Ectodermal cell (in vitro differentiated cells): ENCODE data around the gene MPLKIP. TPM values are rescaled to one million over a fixed set of nuclear protein-coding genes. Genes with fewer than 3 reads are reported as not detected.
"Not testable (repeated sequence)": the region's sequence is repeated elsewhere in the genome, so short reads cannot be mapped to it uniquely, and the experiment has no call there.

Experiments
- H3K27ac ChIP-seq: 2 replicates; pipeline ENCODE4 v1.7.0; 2013; ENCODE audit warnings: mild to moderate bottlenecking, low read depth, low read length; ENCODE audit not compliant: insufficient read depth, poor library complexity, severe bottlenecking
- H3K27me3 ChIP-seq: 2 replicates; pipeline ENCODE4 v1.7.0; 2013; ENCODE audit warnings: mild to moderate bottlenecking, low read length; ENCODE audit not compliant: insufficient read depth, control insufficient read depth, poor library complexity, severe bottlenecking
- H3K36me3 ChIP-seq: one replicate; pipeline ENCODE4 v1.7.0; 2013; ENCODE audit warnings: low read length; ENCODE audit not compliant: control insufficient read depth, insufficient read depth
- H3K4me1 ChIP-seq: one replicate; pipeline ENCODE4 v1.7.0; 2013; ENCODE audit warnings: low read length; ENCODE audit not compliant: control insufficient read depth, insufficient read depth
- H3K4me3 ChIP-seq: 2 replicates; pipeline ENCODE4 v1.7.0; 2013; ENCODE audit warnings: low read depth, low read length, control low read depth; ENCODE audit not compliant: insufficient read depth
- H3K9me3 ChIP-seq: 2 replicates; pipeline ENCODE4 v1.7.0; 2013; ENCODE audit warnings: mild to moderate bottlenecking, low read length, moderate library complexity; ENCODE audit not compliant: control insufficient read depth
- WGBS, 2 experiments: methylation state at CpG; one replicate each; pipeline ENCODE4 v1.1.7; 2013; ENCODE audit warnings: missing lambda C conversion rate in 2 of 2; 5-methylcytosine and 5-hydroxymethylcytosine counted together
- polyA plus RNA-seq, 4 experiments: library from polyadenylated mRNA; stranded (reverse); fragments of 50-300 nt; gene quantifications; one replicate each; pipeline ENCODE4 v1.2.3, GENCODE V29; 2013

Gene MPLKIP
- 55.4 TPM for polyA plus RNA-seq (2013, experiment 1 of 4)
- 59.1 TPM for polyA plus RNA-seq (2013, experiment 2 of 4)
- 56.4 TPM for polyA plus RNA-seq (2013, experiment 3 of 4)
- polyA plus RNA-seq (2013, experiment 4 of 4): 55.2 TPM

- peak within 1 kb of the TSS; percentile 96 for H3K4me3 ChIP-seq
- 0 to 1% methylated on average over 75 of the region's 75 CpGs for WGBS, 2 experiments
- H3K36me3 ChIP-seq: no peaks in the 10 kb centered on the region
- no peaks in the 10 kb centered on the region for H3K9me3 ChIP-seq
- H3K27me3 ChIP-seq: peaks cover 14% of the 10 kb centered on the region
- peak within 1 kb of the TSS; percentile 82 for H3K27ac ChIP-seq
- H3K4me1 ChIP-seq: peaks cover 5% of the 10 kb centered on the region
Observed at GRCh38 chr7:40134428-40135316, at the start of gene MPLKIP, which contains the start of gene SUGCT. TSS of gene MPLKIP (minus strand) at chr7:40134622. CDS start at chr7:40134567, 55 bp downstream. TSS of gene SUGCT (plus strand) at chr7:40135005.

- H3K9me3 ChIP-seq: no peaks in the 10 kb centered on the region
- no peaks in the 10 kb centered on the region for H3K27me3 ChIP-seq
- no peak overlapping the region for H3K4me3 ChIP-seq
- no peak overlapping the region for H3K27ac ChIP-seq
- H3K36me3 ChIP-seq: no peaks in the 10 kb centered on the region
- WGBS, 2 experiments: 93 to 97% methylated on average over 4 of the region's 4 CpGs
- H3K4me1 ChIP-seq: no peaks in the 10 kb centered on the region
Observed at GRCh38 chr7:40182452-40182851, 48.0 kb upstream of the MPLKIP start.

GRCh38 chr7:40177071-40177470 lies 42.6 kb upstream of the MPLKIP start:
- 94 to 96% methylated on average over 1 to 2 of the region's 5 CpGs for WGBS, 2 experiments
- Histone ChIP-seq H3K27ac (no peak overlapping the region), H3K36me3 (no peaks in the 10 kb centered on the region), H3K4me1 (no peaks in the 10 kb centered on the region), H3K4me3 (no peak overlapping the region), H3K9me3 (no peaks in the 10 kb centered on the region), H3K27me3 (no peaks in the 10 kb centered on the region)

GRCh38 chr7:40175725-40176510 lies 41.5 kb upstream of the MPLKIP start:
- Histone ChIP-seq H3K4me1 (no peaks in the 10 kb centered on the region), H3K4me3 (no peak overlapping the region), H3K36me3 (no peaks in the 10 kb centered on the region), H3K27me3 (no peaks in the 10 kb centered on the region), H3K9me3 (no peaks in the 10 kb centered on the region), H3K27ac (no peak overlapping the region)
- WGBS, 2 experiments: 95 to 96% methylated on average over 8 to 9 of the region's 9 CpGs

- WGBS, 2 experiments: 92 to 93% methylated on average over 6 of the region's 6 CpGs
- not testable (repeated sequence) for H3K9me3 ChIP-seq, H3K4me3 ChIP-seq, H3K4me1 ChIP-seq, H3K27me3 ChIP-seq, H3K27ac ChIP-seq, H3K36me3 ChIP-seq
Observed at GRCh38 chr7:40175256-40175655, 40.8 kb upstream of the MPLKIP start.

- H3K27me3 ChIP-seq, H3K4me3 ChIP-seq, H3K4me1 ChIP-seq, H3K36me3 ChIP-seq, H3K27ac ChIP-seq, H3K9me3 ChIP-seq: not testable (repeated sequence)
- WGBS, 2 experiments: 96 to 97% methylated on average over 12 to 13 of the region's 13 CpGs
Observed at GRCh38 chr7:40173121-40173520, 38.7 kb upstream of the MPLKIP start.

- not testable (repeated sequence) for H3K4me3 ChIP-seq, H3K27me3 ChIP-seq, H3K36me3 ChIP-seq, H3K9me3 ChIP-seq, H3K4me1 ChIP-seq, H3K27ac ChIP-seq
- WGBS, 2 experiments: 95 to 96% methylated on average over 3 of the region's 3 CpGs
Observed at GRCh38 chr7:40168266-40168665, 33.8 kb upstream of the MPLKIP start.

GRCh38 chr7:40167291-40167690 lies 32.9 kb upstream of the MPLKIP start:
- Histone ChIP-seq H3K27ac (no peak overlapping the region), H3K4me1 (no peaks in the 10 kb centered on the region), H3K27me3 (no peaks in the 10 kb centered on the region), H3K4me3 (no peak overlapping the region), H3K36me3 (no peaks in the 10 kb centered on the region), H3K9me3 (no peaks in the 10 kb centered on the region)
- 95 to 98% methylated on average over 3 of the region's 3 CpGs for WGBS, 2 experiments

- no peak overlapping the region for H3K27ac ChIP-seq
- no peak overlapping the region for H3K4me3 ChIP-seq
- H3K9me3 ChIP-seq: no peaks in the 10 kb centered on the region
- no peaks in the 10 kb centered on the region for H3K27me3 ChIP-seq
- WGBS, 2 experiments: 88 to 94% methylated on average over 1 of the region's 1 CpG
- H3K36me3 ChIP-seq: no peaks in the 10 kb centered on the region
- H3K4me1 ChIP-seq: no peaks in the 10 kb centered on the region
Observed at GRCh38 chr7:40165216-40165615, 30.8 kb upstream of the MPLKIP start.

GRCh38 chr7:40162516-40162915 lies 28.1 kb upstream of the MPLKIP start:
- H3K27me3 ChIP-seq: no peaks in the 10 kb centered on the region
- H3K36me3 ChIP-seq: no peaks in the 10 kb centered on the region
- WGBS, 2 experiments: 89 to 93% methylated on average over 2 of the region's 2 CpGs

More at GRCh38 chr7:40162516-40162915, 28.1 kb upstream of the MPLKIP start:
- Histone ChIP-seq H3K4me1 (no peaks in the 10 kb centered on the region), H3K4me3 (no peak overlapping the region), H3K27ac (no peak overlapping the region), H3K9me3 (no peaks in the 10 kb centered on the region)
